Osteocyte (in vitro differentiated cells): ENCODE measurements around the gene UPF1. TPM values are rescaled to one million over a fixed set of nuclear protein-coding genes. Genes with fewer than 3 reads are reported as not detected.

Experiments used
- DNase-seq: peaks from one replicate; pipeline ENCODE4 v3.0.0; 2021; ENCODE audit warnings: mixed read lengths; ENCODE audit not compliant: unreplicated experiment; ENCODE audit errors: extremely low spot score
- H3K27ac Mint-ChIP-seq: one replicate; pipeline ENCODE4 v1.8.0; 2021; ENCODE audit warnings: mild to moderate bottlenecking, mixed read lengths; ENCODE audit not compliant: unreplicated experiment
- H3K27me3 Mint-ChIP-seq: one replicate; pipeline ENCODE4 v1.8.0; 2021; ENCODE audit warnings: mixed read lengths; ENCODE audit not compliant: unreplicated experiment
- H3K36me3 Mint-ChIP-seq: one replicate; pipeline ENCODE4 v1.8.0; 2021; ENCODE audit warnings: mixed read lengths; ENCODE audit not compliant: unreplicated experiment
- H3K4me1 Mint-ChIP-seq: one replicate; pipeline ENCODE4 v1.8.0; 2021; ENCODE audit warnings: mixed read lengths; ENCODE audit not compliant: unreplicated experiment
- H3K4me3 Mint-ChIP-seq: one replicate; pipeline ENCODE4 v1.8.0; 2021; ENCODE audit warnings: mild to moderate bottlenecking, moderate library complexity, mixed read lengths; ENCODE audit not compliant: unreplicated experiment
- H3K9me3 Mint-ChIP-seq: one replicate; pipeline ENCODE4 v1.8.0; 2021; ENCODE audit warnings: mixed read lengths; ENCODE audit not compliant: unreplicated experiment
- CTCF ChIP-seq: fragments of 200-600 bp; sonication (generic); IDR thresholded peaks from 2 replicates; pipeline ENCODE4 v1.5.0; 2021; ENCODE audit warnings: antibody characterized with exemption, mild to moderate bottlenecking, moderate library complexity
- total RNA-seq: library from RNA; stranded (reverse); gene quantifications from 2 replicates; pipeline ENCODE4 v1.2.1, GENCODE V29; 2021

The UPF1 gene
- total RNA-seq, 1 donor from 2014 or later, result 58.0 TPM

GRCh38 chr19:18857223-18857622 is 25.5 kb downstream of the UPF1 start:
- no peak for TF ChIP-seq CTCF
- Mint-ChIP-seq H3K9me3 (no peaks in the 10 kb centered on the region), H3K4me3 (no peak overlapping the region), H3K36me3 (peaks cover 37% of the 10 kb centered on the region), H3K4me1 (no peaks in the 10 kb centered on the region), H3K27ac (no peak overlapping the region), H3K27me3 (no peaks in the 10 kb centered on the region)
- no peak for DNase-seq

GRCh38 chr19:18858906-18859646 is 27.3 kb downstream of the UPF1 start:
- H3K27me3 Mint-ChIP-seq, result no peaks in the 10 kb centered on the region
- TF ChIP-seq CTCF, result no peak
- DNase-seq, result no peak
- H3K36me3 Mint-ChIP-seq, result peaks cover 29% of the 10 kb centered on the region
- H3K4me3 Mint-ChIP-seq, result no peak overlapping the region
- H3K9me3 Mint-ChIP-seq, result no peaks in the 10 kb centered on the region
- H3K4me1 Mint-ChIP-seq, result peaks cover 1% of the 10 kb centered on the region
- no peak overlapping the region for H3K27ac Mint-ChIP-seq

- TF ChIP-seq CTCF, result no peak
- H3K27me3 Mint-ChIP-seq, result no peaks in the 10 kb centered on the region
- no peak for DNase-seq
- no peak overlapping the region for H3K4me3 Mint-ChIP-seq
- no peaks in the 10 kb centered on the region for H3K9me3 Mint-ChIP-seq
- peaks cover 4% of the 10 kb centered on the region for H3K4me1 Mint-ChIP-seq
- H3K27ac Mint-ChIP-seq, result no peak overlapping the region
- peaks cover 29% of the 10 kb centered on the region for H3K36me3 Mint-ChIP-seq
Measured at GRCh38 chr19:18859676-18860301, 28.0 kb downstream of the UPF1 start.

GRCh38 chr19:18860302-18860700 is 28.5 kb downstream of the UPF1 start:
- peaks cover 29% of the 10 kb centered on the region for H3K36me3 Mint-ChIP-seq
- no peaks in the 10 kb centered on the region for H3K9me3 Mint-ChIP-seq
- no peak for TF ChIP-seq CTCF
- DNase-seq, result no peak
- no peak overlapping the region for H3K4me3 Mint-ChIP-seq
- no peak overlapping the region for H3K27ac Mint-ChIP-seq
- no peaks in the 10 kb centered on the region for H3K27me3 Mint-ChIP-seq
- H3K4me1 Mint-ChIP-seq, result peaks cover 4% of the 10 kb centered on the region

GRCh38 chr19:18860725-18861124 is 29.0 kb downstream of the UPF1 start:
- H3K9me3 Mint-ChIP-seq, result no peaks in the 10 kb centered on the region
- H3K27me3 Mint-ChIP-seq, result no peaks in the 10 kb centered on the region
- DNase-seq, result no peak
- peaks cover 29% of the 10 kb centered on the region for H3K36me3 Mint-ChIP-seq
- TF ChIP-seq CTCF, result no peak
- H3K4me3 Mint-ChIP-seq, result no peak overlapping the region
- H3K4me1 Mint-ChIP-seq, result peaks cover 4% of the 10 kb centered on the region
- no peak overlapping the region for H3K27ac Mint-ChIP-seq
